CD4-positive, alpha-beta T cell (primary cell): Measurements from ENCODE around the gene SF3A2. TPM values are rescaled to one million over a fixed set of nuclear protein-coding genes. Genes with fewer than 3 reads are reported as not detected.

ENCODE experiments used
- ATAC-seq: fragments of 200-7000 bp; cut with Tn5 transposase; one replicate; pipeline ENCODE4 v1.10.0; 2022; ENCODE audit warnings: mild to moderate bottlenecking; ENCODE audit not compliant: poor library complexity
- CTCF ChIA-PET: fragments of 350-600 bp; sonication (Branson Sonifier 250); formaldehyde crosslinking; loops from one replicate; lab custom pipeline; 2021; ENCODE audit warnings: antibody characterized with exemption, inconsistent platforms; lab: Charles Lee
- POLR2A ChIA-PET: fragments of 350-600 bp; sonication (Branson Sonifier 250); formaldehyde crosslinking; loops from one replicate; lab custom pipeline; 2021; ENCODE audit warnings: antibody characterized with exemption, inconsistent platforms; lab: Charles Lee
- DNase-seq, 14 experiments: peaks; one replicate each; pipeline ENCODE4 v3.0.0-alpha.2; 2013 to 2020; ENCODE audit warnings: mixed read lengths in 2 of 14
- H3K27ac ChIP-seq, 2 donors: one replicate each; pipeline versions ENCODE4 v1.5.1 to v1.7.0; 2013; ENCODE audit warnings: low read length in 2 of 2, low read depth in 1 of 2, mild to moderate bottlenecking in 1 of 2
- H3K27me3 ChIP-seq, 2 experiments: 1 replicate in 1 of 2; 2 replicates in 1 of 2; pipeline versions ENCODE4 v1.6.1 to v1.7.0; 2013; ENCODE audit warnings: low read length in 2 of 2, control low read depth in 1 of 2, mild to moderate bottlenecking in 1 of 2, moderate library complexity in 1 of 2; ENCODE audit not compliant: insufficient read depth in 2 of 2, control insufficient read depth in 1 of 2
- H3K36me3 ChIP-seq: one replicate; pipeline ENCODE4 v1.6.1; 2013; ENCODE audit warnings: low read length, control low read depth; ENCODE audit not compliant: insufficient read depth
- H3K4me1 ChIP-seq: one replicate; pipeline ENCODE4 v1.6.1; 2013; ENCODE audit warnings: low read length, control low read depth; ENCODE audit not compliant: insufficient read depth
- H3K4me3 ChIP-seq: one replicate; pipeline ENCODE4 v1.5.1; 2013; ENCODE audit warnings: mild to moderate bottlenecking, low read length, moderate library complexity
- H3K9me3 ChIP-seq, 2 experiments: 1 replicate in 1 of 2; 2 replicates in 1 of 2; pipeline versions ENCODE4 v1.6.1 to v1.7.0; 2013; ENCODE audit warnings: low read length in 2 of 2, mild to moderate bottlenecking in 2 of 2, control low read depth in 1 of 2, moderate library complexity in 1 of 2; ENCODE audit not compliant: control insufficient read depth in 1 of 2, insufficient read depth in 1 of 2
- H3K27ac Mint-ChIP-seq: one replicate; pipeline ENCODE4 v1.8.0; 2020; ENCODE audit warnings: mixed read lengths
- H3K27me3 Mint-ChIP-seq: one replicate; pipeline ENCODE4 v1.8.0; 2021; ENCODE audit warnings: mixed read lengths
- H3K36me3 Mint-ChIP-seq: one replicate; pipeline ENCODE4 v1.8.0; 2021; ENCODE audit warnings: low read depth, mixed read lengths
- H3K4me1 Mint-ChIP-seq: one replicate; pipeline ENCODE4 v1.8.0; 2021; ENCODE audit warnings: low read depth, mixed read lengths
- H3K4me3 Mint-ChIP-seq: one replicate; pipeline ENCODE4 v1.8.0; 2020; ENCODE audit warnings: mild to moderate bottlenecking, mixed read lengths
- H3K9me3 Mint-ChIP-seq: one replicate; pipeline ENCODE4 v1.8.0; 2020; ENCODE audit warnings: mixed read lengths
- intact Hi-C, 2 experiments: fragments of 100-400 bp; cut with DNase I in 1 of 2; cut with micrococcal nuclease in 1 of 2; formaldehyde crosslinking; loops; one replicate each; pipeline versions ENCODE4 v1.15.1 to v1.9.0; 2023 to 2025; cut with DNase I, micrococcal nuclease
- total RNA-seq, 174 experiments: library from RNA in 2 of 174; stranded (reverse) in 2 of 174; gene quantifications; one replicate each; pipeline ENCODE4 v1.2.3 and lab custom pipeline; 2021 to 2026
- TF ChIP-seq, protein P1 (sequence below): fragments of 200-600 bp; IDR thresholded peaks from one replicate; pipeline ENCODE4 v1.8.0; 2022; ENCODE audit warnings: antibody characterized with exemption, mild to moderate bottlenecking

The SF3A2 gene
- total RNA-seq, 2 experiments from 2014 or later = 186 to 194 TPM

DNA sequence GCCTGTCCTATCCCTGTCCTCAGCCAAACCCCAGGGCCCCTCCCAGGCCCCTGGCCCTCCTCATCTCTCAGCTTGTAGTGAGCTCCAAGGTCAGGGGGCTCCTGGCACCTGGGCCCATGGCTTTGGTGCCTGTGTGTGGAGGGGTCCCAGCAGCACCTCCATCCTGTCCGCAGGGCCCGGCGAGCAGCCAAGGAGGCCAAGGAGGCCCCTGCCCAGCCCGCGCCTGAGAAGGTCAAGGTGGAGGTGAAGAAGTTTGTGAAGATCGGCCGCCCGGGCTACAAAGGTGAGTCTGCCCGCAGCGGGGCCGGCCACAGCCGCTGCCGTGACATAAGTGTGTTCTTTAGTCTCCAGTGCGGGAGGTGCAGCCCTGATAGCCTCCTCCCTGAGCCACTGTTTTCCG lies 8.6 kb downstream of the SF3A2 start:
- DNase-seq = no peak
- H3K27ac Mint-ChIP-seq = no peak overlapping the region
- peaks cover 53% of the 10 kb centered on the region for H3K36me3 Mint-ChIP-seq
- no peak overlapping the region for H3K4me3 Mint-ChIP-seq
- peaks cover 4 to 7% of the 10 kb centered on the region in 2 experiments for H3K27me3 ChIP-seq
- H3K27me3 Mint-ChIP-seq = no peaks in the 10 kb centered on the region
- intact Hi-C loops = no loop called here
- ChIA-PET CTCF (no interaction called here), POLR2A (interaction anchor here (0.7 to 1.0 kb wide), 2 partner anchors 8 to 13 kb away, joined by 3 read pairs; no protein-coding TSS in a partner anchor)
- peaks cover 25% of the 10 kb centered on the region for H3K4me1 Mint-ChIP-seq
- TF ChIP-seq, protein P1, sequence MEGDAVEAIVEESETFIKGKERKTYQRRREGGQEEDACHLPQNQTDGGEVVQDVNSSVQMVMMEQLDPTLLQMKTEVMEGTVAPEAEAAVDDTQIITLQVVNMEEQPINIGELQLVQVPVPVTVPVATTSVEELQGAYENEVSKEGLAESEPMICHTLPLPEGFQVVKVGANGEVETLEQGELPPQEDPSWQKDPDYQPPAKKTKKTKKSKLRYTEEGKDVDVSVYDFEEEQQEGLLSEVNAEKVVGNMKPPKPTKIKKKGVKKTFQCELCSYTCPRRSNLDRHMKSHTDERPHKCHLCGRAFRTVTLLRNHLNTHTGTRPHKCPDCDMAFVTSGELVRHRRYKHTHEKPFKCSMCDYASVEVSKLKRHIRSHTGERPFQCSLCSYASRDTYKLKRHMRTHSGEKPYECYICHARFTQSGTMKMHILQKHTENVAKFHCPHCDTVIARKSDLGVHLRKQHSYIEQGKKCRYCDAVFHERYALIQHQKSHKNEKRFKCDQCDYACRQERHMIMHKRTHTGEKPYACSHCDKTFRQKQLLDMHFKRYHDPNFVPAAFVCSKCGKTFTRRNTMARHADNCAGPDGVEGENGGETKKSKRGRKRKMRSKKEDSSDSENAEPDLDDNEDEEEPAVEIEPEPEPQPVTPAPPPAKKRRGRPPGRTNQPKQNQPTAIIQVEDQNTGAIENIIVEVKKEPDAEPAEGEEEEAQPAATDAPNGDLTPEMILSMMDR = no peak
- no peak overlapping the region for H3K4me3 ChIP-seq
- H3K36me3 ChIP-seq = peaks cover 82% of the 10 kb centered on the region
- peaks cover 0 to 3% of the 10 kb centered on the region in 2 experiments for H3K9me3 ChIP-seq
- no peaks in the 10 kb centered on the region for H3K9me3 Mint-ChIP-seq
- no peak for ATAC-seq
- H3K27ac ChIP-seq = no peak overlapping the region
- H3K4me1 ChIP-seq = peaks cover 47% of the 10 kb centered on the region

- Mint-ChIP-seq H3K9me3 (no peaks in the 10 kb centered on the region), H3K4me1 (peaks cover 17% of the 10 kb centered on the region), H3K27me3 (no peaks in the 10 kb centered on the region), H3K36me3 (peaks cover 49% of the 10 kb centered on the region), H3K27ac (no peak overlapping the region), H3K4me3 (no peak overlapping the region)
- no peak for DNase-seq
- ChIA-PET POLR2A (interaction anchor here (1.0 kb wide), 1 partner anchor 12 kb away, joined by 3 read pairs; no protein-coding TSS in a partner anchor), CTCF (no interaction called here)
- Histone ChIP-seq H3K4me1 (peaks cover 47% of the 10 kb centered on the region), H3K4me3 (no peak overlapping the region), H3K27ac (no peak overlapping the region), H3K27me3 (peaks cover 9 to 12% of the 10 kb centered on the region in 2 experiments), H3K36me3 (peaks cover 77% of the 10 kb centered on the region), H3K9me3 (peaks cover 0 to 5% of the 10 kb centered on the region in 2 experiments)
- intact Hi-C loops = no loop called here
- TF ChIP-seq, protein P1 = no peak
- ATAC-seq = no peak
These were observed 9.5 kb downstream of the SF3A2 start for GRCh38 chr19:2246014-2246620.

- Mint-ChIP-seq H3K36me3 (peaks cover 42% of the 10 kb centered on the region), H3K9me3 (no peaks in the 10 kb centered on the region), H3K27me3 (no peaks in the 10 kb centered on the region), H3K4me1 (peaks cover 9% of the 10 kb centered on the region), H3K27ac (no peak overlapping the region), H3K4me3 (no peak overlapping the region)
- H3K27me3 ChIP-seq = peaks cover 13 to 16% of the 10 kb centered on the region in 2 experiments
- no peak overlapping the region for H3K27ac ChIP-seq
- intact Hi-C loops = no loop called here
- ATAC-seq (no peak), DNase-seq (no peak)
- peaks cover 69% of the 10 kb centered on the region for H3K36me3 ChIP-seq
- no peak overlapping the region for H3K4me3 ChIP-seq
- H3K9me3 ChIP-seq = peaks cover 0 to 5% of the 10 kb centered on the region in 2 experiments
- H3K4me1 ChIP-seq = peaks cover 44% of the 10 kb centered on the region
- CTCF ChIA-PET = no interaction called here
- TF ChIP-seq, protein P1 = no peak
- POLR2A ChIA-PET = no interaction called here
These were observed 10.3 kb downstream of the SF3A2 start for GRCh38 chr19:2246801-2247361.
